PC-3 (cell line): ENCODE data around the gene CD58.

Experiments
- CTCF ChIP-seq: fragments of 300-600 bp; sonication (generic); conservative IDR thresholded peaks from 2 replicates; pipeline ENCODE4 v1.5.1; 2017; ENCODE audit warnings: antibody characterized with exemption, low read depth, mild to moderate bottlenecking, low read length
- EZH2 ChIP-seq: fragments of 300-600 bp; sonication (generic); IDR thresholded peaks from one replicate; pipeline ENCODE4 v1.6.1; 2017; ENCODE audit warnings: antibody characterized with exemption, mild to moderate bottlenecking, low read length; ENCODE audit not compliant: unreplicated experiment
- EZH2phosphoT487 ChIP-seq: fragments of 300-600 bp; sonication (generic); IDR thresholded peaks from 2 replicates; pipeline ENCODE4 v1.6.1; 2018; ENCODE audit warnings: mild to moderate bottlenecking, antibody characterized with exemption, low read length, borderline replicate concordance

- TF ChIP-seq CTCF (no peak), EZH2 (no peak), EZH2phosphoT487 (no peak)
Observed at GRCh38 chr1:116496898-116497297, 73.9 kb downstream of the CD58 start.
